GM13976 (cell line): ENCODE measurements around the gene FUOM.

ENCODE experiments used
- DNase-seq: peaks from one replicate; pipeline ENCODE4 v3.0.0; 2012; ENCODE audit warnings: low spot score
- CTCF ChIP-seq: IDR thresholded peaks from 2 replicates; pipeline ENCODE4 v1.5.1; 2012; ENCODE audit warnings: borderline replicate concordance, mild to moderate bottlenecking; ENCODE audit not compliant: insufficient read depth; ENCODE audit errors: extremely low read depth, missing control alignments, control extremely low read depth
- in situ Hi-C: fragments of 300-500 bp; cut with MboI; formaldehyde crosslinking; loops from one replicate; pipeline ENCODE4 v1.12.0; 2022; ENCODE audit warnings: low sequenced_read_pairs, mixed read lengths, inconsistent platforms; ENCODE audit not compliant: unreplicated experiment

The FUOM gene

GRCh38 chr10:133332936-133333699, 24.7 kb downstream of the FUOM start:
- in situ Hi-C loops, result no loop called here
- TF ChIP-seq CTCF, result no peak
- no peak for DNase-seq

GRCh38 chr10:133329491-133330202, 28.2 kb downstream of the FUOM start:
- peak; percentile 92 for DNase-seq
- in situ Hi-C loops, result no loop called here

GRCh38 chr10:133328358-133329343, 29.2 kb downstream of the FUOM start:
- TF ChIP-seq CTCF, result no peak
- no peak for DNase-seq
- in situ Hi-C loops, result no loop called here

More at GRCh38 chr10:133329491-133330202, 28.2 kb downstream of the FUOM start:
- TF ChIP-seq CTCF, result peak; percentile 94

DNA sequence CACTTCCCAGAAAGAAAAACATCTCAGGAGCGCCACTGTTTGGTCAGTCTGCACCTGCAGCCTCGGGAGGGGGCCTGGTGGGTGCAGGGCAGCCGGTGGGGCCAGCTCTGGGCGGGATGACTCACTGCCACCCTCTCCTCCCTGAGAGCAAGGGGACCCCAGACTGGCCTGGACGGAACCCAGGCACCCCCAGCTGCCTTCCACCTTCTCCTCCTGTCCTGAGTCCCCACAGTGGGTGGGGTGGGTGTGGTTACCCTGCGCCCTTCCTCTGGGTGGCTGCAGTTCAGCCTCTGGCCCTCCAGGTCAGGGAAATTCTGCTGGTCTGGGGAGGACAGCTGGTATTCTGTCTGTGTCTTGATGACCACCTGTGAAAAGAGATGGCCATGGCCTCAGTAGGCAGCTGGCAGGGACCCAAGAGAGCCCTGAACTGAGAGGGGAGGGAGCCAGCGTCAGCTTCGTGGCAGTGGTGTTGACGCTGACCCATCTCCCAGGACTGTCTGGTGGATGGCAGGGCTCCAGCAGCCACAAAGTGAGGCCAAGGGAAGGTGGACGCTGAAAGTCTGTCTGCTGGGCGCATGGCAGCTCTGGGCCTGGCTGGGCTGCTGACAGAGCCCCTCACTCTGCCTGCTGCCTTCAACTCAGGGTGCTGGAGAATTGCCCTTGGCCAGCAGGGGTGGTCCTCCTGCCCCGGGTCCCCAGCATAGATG, 30.0 kb downstream of the FUOM start:
- no peak for DNase-seq
- in situ Hi-C loops, result no loop called here
- no peak for TF ChIP-seq CTCF

DNA sequence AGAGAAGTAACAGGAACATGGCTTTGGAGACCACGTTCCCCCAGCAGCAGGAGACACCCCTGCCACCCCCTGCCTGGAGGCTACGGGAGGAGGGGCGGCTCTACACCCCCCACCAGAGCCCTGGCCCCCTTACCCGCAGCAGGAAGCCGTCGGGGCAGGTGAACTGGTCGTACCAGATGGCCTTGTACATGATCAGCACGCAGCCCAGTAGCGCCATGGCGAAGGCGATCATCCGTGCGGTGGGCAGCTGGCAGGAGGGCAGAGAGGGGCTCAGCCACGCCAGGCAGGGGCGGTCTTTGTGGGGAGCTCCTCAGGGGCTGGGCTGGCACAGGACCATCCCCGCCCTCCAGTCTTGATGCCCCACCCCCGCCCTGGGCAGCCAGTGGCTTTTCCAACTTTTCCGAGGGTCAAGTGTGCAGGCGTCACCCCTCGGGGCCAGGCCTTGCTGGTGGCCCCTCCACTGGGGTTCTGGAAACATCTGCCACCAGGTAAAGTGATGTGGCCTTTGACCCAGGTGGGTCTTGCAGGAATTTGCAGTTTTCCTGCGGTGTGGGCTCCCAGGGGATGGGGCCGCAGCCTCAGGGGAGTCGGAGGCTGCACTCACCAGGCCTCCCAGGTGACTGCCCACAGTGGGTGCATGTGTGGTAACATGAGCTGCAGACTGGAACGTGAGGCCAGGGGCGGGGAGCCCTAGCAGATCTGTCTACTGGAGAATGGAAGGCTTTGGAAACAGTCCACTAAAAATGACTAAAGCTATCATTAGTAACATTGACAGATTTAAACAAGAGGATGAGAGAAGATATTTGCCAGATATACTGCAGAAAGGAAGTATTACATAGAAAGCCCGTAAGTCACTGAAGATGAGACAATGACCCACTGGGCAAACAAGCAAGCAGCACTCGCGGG, 30.8 kb downstream of the FUOM start:
- DNase-seq, result no peak
- TF ChIP-seq CTCF, result no peak
- in situ Hi-C loops, result no loop called here
